ENCODE results near the gene OR4Q2. TPM values are rescaled to one million over a fixed set of nuclear protein-coding genes. Genes with fewer than 3 reads are reported as not detected.
"Not testable (repeated sequence)": the region's sequence is repeated elsewhere in the genome, so short reads cannot be mapped to it uniquely, and the experiment has no call there.

Gene OR4Q2
- polyA plus RNA-seq (ENCODE audit: insufficient read length in 4 of 4) = not detected

- no peak for DNase-seq (ENCODE audit: low read depth in 4 of 4, low spot score in 2 of 4)
Observed at GRCh38 chr14:20001863-20002262, at the start of gene OR4Q2. Gene OR4Q2 (plus strand): TSS chr14:20002163.

GRCh38 chr14:19969735-19970134 is 32.2 kb upstream of the OR4Q2 start:
- DNase-seq (ENCODE audit: low read depth in 4 of 4, low spot score in 2 of 4) = not testable (repeated sequence)

- no peak for DNase-seq (ENCODE audit: low read depth in 4 of 4, low spot score in 2 of 4)
Observed at GRCh38 chr14:19974844-19975243, 27.1 kb upstream of the OR4Q2 start.

- DNase-seq (ENCODE audit: low read depth in 4 of 4, low spot score in 2 of 4) = no peak
Observed at GRCh38 chr14:19975291-19975690, 26.7 kb upstream of the OR4Q2 start, which contains the start of gene OR4K15. Gene OR4K15 (plus strand): TSS chr14:19975591. CDS start chr14:19975591, 0 bp downstream.

GRCh38 chr14:19993438-19993837 is 8.5 kb upstream of the OR4Q2 start:
- DNase-seq (ENCODE audit: low read depth in 4 of 4, low spot score in 2 of 4) = no peak

GRCh38 chr14:20002319-20002718 is 356 bp downstream of the OR4Q2 start:
- no peak for DNase-seq (ENCODE audit: low read depth in 4 of 4, low spot score in 2 of 4)

GRCh38 chr14:20008156-20008555 is 6.2 kb downstream of the OR4Q2 start:
- DNase-seq (ENCODE audit: low read depth in 4 of 4, low spot score in 2 of 4) = no peak

GRCh38 chr14:20019257-20019865 is 17.4 kb downstream of the OR4Q2 start, which contains the start of gene OR4K14:
Gene OR4K14 (minus strand): TSS chr14:20019307. CDS start chr14:20015193, 4,114 bp downstream.
- DNase-seq (ENCODE audit: low read depth in 4 of 4, low spot score in 2 of 4) = no peak

- no peak for DNase-seq (ENCODE audit: low read depth in 4 of 4, low spot score in 2 of 4)
Observed at GRCh38 chr14:20031058-20031457, 29.1 kb downstream of the OR4Q2 start.

GRCh38 chr14:20035449-20035848 is 33.5 kb downstream of the OR4Q2 start:
- DNase-seq (ENCODE audit: low read depth in 4 of 4, low spot score in 2 of 4) = no peak

- DNase-seq (ENCODE audit: low read depth in 4 of 4, low spot score in 2 of 4) = no peak
Observed at GRCh38 chr14:20035938-20036337, 34.0 kb downstream of the OR4Q2 start, which contains the start of gene OR4K13. Gene OR4K13 (minus strand): TSS chr14:20036038. CDS start chr14:20034758, 1,280 bp downstream.

GRCh38 chr14:20044243-20044642 is 42.3 kb downstream of the OR4Q2 start:
- DNase-seq (ENCODE audit: low read depth in 4 of 4, low spot score in 2 of 4) = no peak

- no peak for DNase-seq (ENCODE audit: low read depth in 4 of 4, low spot score in 2 of 4)
Observed at GRCh38 chr14:20048202-20048601, 46.2 kb downstream of the OR4Q2 start.

Other genes with a start within 250 kb of the OR4Q2 start
- not detected for gene OR4M1, start 228.7 kb upstream of the OR4Q2 start, polyA plus RNA-seq (ENCODE audit: insufficient read length in 4 of 4)
- gene OR4N2, start 198.4 kb upstream of the OR4Q2 start, polyA plus RNA-seq (ENCODE audit: insufficient read length in 4 of 4) = not detected
- gene OR4K2, start 127.0 kb upstream of the OR4Q2 start, polyA plus RNA-seq (ENCODE audit: insufficient read length in 4 of 4) = not detected
- gene OR4K5, start 81.6 kb upstream of the OR4Q2 start, polyA plus RNA-seq (ENCODE audit: insufficient read length in 4 of 4) = not detected
- not detected for gene OR4K1, start 71.2 kb upstream of the OR4Q2 start, polyA plus RNA-seq (ENCODE audit: insufficient read length in 4 of 4)
- gene OR4K15, start 26.6 kb upstream of the OR4Q2 start, polyA plus RNA-seq (ENCODE audit: insufficient read length in 4 of 4) = not detected
- not detected for gene OR4K14, start 17.1 kb downstream of the OR4Q2 start, polyA plus RNA-seq (ENCODE audit: insufficient read length in 4 of 4)
- gene OR4K13, start 33.9 kb downstream of the OR4Q2 start, polyA plus RNA-seq (ENCODE audit: insufficient read length in 4 of 4) = not detected
- gene OR4L1, start 57.9 kb downstream of the OR4Q2 start, polyA plus RNA-seq (ENCODE audit: insufficient read length in 4 of 4) = not detected
- gene OR4K17, start 108.6 kb downstream of the OR4Q2 start, polyA plus RNA-seq (ENCODE audit: insufficient read length in 4 of 4) = under 1 TPM in 3 of 4 donors, not detected in 1; 0.03 to 0.05 (median 0.05) TPM
- not detected for gene OR4N5, start 136.7 kb downstream of the OR4Q2 start, polyA plus RNA-seq (ENCODE audit: insufficient read length in 4 of 4)
- gene OR11G2, start 188.7 kb downstream of the OR4Q2 start, polyA plus RNA-seq (ENCODE audit: insufficient read length in 4 of 4) = under 1 TPM in 1 of 4 donors, not detected in 3; 0.05 TPM
- not detected for gene OR11H6, start 221.5 kb downstream of the OR4Q2 start, polyA plus RNA-seq (ENCODE audit: insufficient read length in 4 of 4)
- gene OR11H7, start 226.8 kb downstream of the OR4Q2 start, polyA plus RNA-seq (ENCODE audit: insufficient read length in 4 of 4) = under 1 TPM; 0.32 to 0.69 (median 0.54) TPM
- under 1 TPM in 1 of 4 donors, not detected in 3; 0.14 TPM for gene OR11H4, start 237.1 kb downstream of the OR4Q2 start, polyA plus RNA-seq (ENCODE audit: insufficient read length in 4 of 4)

All from left renal cortex interstitium (tissue), 4 donors.